Subcutaneous adipose tissue (tissue), 4 donors: ENCODE data around the gene TMEM235. TPM values are rescaled to one million over a fixed set of nuclear protein-coding genes. Genes with fewer than 3 reads are reported as not detected.

Source experiments
- total RNA-seq, 4 donors: library from RNA; depleted of rRNA; stranded (reverse); fragments of >200 nt; gene quantifications; one replicate each; pipeline ENCODE4 v1.1.0, GENCODE V29; 2016
- TF ChIP-seq, protein P1 (sequence below): fragments of 450-650 bp; IDR thresholded peaks from one replicate; pipeline ENCODE4 v1.5.1; 2016; ENCODE audit warnings: low read depth, mild to moderate bottlenecking, control low read depth, antibody characterized with exemption, moderate library complexity

Gene TMEM235
- total RNA-seq, 4 donors from 2014 or later: not detected

- TF ChIP-seq, protein P1, sequence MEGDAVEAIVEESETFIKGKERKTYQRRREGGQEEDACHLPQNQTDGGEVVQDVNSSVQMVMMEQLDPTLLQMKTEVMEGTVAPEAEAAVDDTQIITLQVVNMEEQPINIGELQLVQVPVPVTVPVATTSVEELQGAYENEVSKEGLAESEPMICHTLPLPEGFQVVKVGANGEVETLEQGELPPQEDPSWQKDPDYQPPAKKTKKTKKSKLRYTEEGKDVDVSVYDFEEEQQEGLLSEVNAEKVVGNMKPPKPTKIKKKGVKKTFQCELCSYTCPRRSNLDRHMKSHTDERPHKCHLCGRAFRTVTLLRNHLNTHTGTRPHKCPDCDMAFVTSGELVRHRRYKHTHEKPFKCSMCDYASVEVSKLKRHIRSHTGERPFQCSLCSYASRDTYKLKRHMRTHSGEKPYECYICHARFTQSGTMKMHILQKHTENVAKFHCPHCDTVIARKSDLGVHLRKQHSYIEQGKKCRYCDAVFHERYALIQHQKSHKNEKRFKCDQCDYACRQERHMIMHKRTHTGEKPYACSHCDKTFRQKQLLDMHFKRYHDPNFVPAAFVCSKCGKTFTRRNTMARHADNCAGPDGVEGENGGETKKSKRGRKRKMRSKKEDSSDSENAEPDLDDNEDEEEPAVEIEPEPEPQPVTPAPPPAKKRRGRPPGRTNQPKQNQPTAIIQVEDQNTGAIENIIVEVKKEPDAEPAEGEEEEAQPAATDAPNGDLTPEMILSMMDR: no peak
These were observed 27.7 kb downstream of the TMEM235 start for GRCh38 chr17:78259192-78259554.

- TF ChIP-seq, protein P1: no peak
These were observed 31.8 kb downstream of the TMEM235 start for GRCh38 chr17:78263063-78263735.

DNA sequence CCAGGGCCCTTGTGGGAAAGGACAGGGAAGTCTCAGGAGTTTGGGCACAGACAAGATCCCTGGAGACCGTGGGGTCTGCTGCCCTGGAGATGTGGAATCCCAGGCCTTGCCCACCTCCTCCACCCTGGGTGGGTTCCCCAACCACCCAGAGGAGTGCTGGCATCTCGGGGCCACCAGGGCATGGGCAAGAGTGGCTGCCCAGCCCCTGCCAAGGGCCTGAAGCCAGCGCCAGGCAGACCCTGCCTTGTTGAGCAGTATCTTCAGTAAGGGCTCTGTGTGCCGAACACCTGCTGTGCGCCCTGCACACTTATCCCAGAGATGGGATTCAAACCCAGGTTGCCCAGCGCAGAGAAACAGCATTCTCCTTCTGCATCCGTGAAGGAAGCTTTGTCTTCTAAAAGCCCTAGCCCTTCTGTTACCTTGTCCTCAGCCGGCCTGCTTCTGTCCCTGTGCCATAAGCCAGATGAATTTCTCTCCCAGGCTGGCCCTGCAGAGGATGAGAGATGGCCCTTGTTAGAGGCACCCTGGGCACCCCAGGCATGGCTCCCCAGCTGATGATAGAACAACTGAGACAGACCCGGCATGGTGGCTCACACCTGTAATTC lies 32.4 kb downstream of the TMEM235 start:
- TF ChIP-seq, protein P1: no peak

GRCh38 chr17:78264590-78264989 lies 33.2 kb downstream of the TMEM235 start:
- TF ChIP-seq, protein P1: no peak

DNA sequence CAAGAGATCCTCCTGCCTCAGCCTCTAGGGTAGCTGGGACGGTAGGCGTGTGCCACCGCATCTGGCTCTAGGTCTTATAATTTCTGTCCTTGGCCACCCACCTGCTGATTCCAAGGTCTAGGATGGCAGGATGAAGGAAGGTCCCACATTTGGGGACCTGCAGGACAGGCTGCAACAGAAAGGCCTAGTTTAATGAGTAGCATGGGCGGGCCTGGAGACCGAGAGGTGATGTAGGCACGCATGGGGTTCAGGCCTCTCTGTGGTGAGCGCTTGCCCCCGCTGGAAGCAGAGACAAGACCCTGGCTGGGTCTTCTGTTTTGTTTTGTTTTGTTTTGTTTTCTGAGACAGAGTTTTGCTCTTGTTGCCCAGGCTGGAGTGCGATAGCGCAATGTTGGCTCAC lies 33.7 kb downstream of the TMEM235 start:
- TF ChIP-seq, protein P1: no peak

DNA sequence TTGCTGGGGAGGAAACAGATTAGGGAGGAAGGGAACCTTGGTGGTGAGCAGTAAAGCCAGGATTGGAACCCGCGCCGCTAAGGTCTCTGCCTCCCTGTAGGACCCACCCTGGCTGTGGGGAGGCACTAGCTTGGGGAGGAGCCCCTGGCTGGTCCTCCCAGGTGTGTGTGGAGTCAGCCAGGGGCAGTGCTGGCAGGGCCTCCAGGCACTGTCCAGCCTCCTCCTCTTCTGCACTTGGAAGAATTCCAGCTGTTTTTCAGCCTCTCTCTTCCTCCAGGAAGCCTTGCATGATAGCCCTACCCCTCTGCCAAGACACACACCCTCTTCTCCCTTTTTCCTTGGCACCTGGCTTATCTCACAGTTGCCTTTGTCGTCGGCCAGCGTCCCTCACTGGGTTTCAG lies 34.8 kb downstream of the TMEM235 start:
- TF ChIP-seq, protein P1: no peak

DNA sequence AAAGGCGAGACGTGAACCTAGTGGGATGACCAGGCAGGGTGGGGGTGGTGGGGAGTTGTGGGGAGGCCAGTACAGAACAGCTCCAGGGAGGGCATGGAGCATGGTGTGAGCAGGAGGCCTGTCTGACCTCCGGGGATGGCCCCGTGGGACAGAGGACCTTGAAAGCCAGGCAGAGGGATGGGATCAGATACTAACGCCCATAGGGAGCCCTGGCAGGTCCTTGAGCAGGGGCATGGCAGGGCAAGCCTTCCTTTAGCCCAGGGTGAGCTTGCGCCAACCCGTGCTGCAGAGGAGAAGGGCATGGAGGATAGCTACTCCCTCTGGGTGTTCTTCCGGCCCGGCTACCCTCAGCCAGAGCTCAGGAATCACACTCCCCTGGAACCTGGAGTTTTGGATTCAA lies 35.3 kb downstream of the TMEM235 start:
- TF ChIP-seq, protein P1: no peak
